GM11168 (cell line): ENCODE results near the gene PRF1.

Experiments
- in situ Hi-C: fragments of 300-500 bp; cut with MboI; formaldehyde crosslinking; loops from one replicate; pipeline ENCODE4 v1.12.0; 2022; ENCODE audit warnings: low sequenced_read_pairs; ENCODE audit not compliant: unreplicated experiment

The PRF1 gene

DNA sequence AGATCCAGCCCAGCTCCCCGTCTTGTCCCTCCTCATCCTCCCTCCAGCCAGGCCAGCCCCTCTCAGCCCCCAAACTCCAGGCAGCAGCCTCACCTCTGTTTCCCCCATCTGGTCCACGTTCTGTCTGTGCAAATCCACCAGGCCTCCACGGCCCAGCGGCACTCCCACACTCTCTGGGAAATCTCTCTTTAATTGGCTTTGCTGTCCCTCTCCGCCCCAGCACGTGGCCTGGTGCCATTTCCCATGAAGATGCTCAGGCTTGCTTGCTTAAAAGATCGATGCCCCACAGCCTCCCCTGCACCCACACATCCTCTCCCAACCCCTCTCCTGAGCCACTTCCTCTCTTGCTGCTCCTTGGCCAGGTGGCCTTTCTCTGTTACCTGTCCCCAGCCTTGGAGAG is 39.3 kb downstream of the PRF1 start:
- in situ Hi-C loops = no loop called here

DNA sequence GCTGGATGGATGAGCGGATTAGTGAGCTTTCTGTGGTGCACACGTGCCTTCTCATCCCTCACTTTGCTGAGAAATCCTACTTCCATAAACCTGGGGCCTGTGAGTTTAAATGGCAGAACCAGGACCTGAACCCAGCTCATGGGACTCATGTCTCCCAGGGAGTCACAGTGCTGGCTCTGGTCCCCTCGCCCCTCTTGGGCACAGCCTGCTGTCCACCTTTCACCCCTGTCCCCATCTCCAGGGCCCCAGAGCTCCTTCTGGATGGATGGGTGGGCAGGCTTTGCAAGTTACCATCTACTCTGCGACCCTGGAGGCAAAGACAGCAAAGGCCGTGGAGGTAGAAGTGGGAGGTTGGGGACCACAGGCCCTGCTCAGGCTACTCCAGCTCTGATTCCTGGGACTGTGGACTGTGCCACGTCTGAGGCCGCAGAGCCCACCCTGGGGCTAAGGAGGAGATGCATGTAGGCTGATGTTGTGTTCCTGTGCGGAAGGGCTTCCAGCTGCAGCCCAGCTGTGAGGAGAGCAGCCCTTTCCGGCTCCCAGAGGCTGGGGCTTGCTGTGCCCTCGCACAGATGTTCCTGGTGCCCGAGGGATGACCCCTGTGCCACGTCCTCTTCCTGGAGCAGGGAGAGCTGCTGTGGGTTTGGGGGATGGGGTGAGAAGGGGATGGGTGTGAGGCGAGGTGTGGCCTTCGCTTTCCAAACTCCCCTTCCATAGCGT is 40.3 kb downstream of the PRF1 start:
- in situ Hi-C loops = no loop called here

DNA sequence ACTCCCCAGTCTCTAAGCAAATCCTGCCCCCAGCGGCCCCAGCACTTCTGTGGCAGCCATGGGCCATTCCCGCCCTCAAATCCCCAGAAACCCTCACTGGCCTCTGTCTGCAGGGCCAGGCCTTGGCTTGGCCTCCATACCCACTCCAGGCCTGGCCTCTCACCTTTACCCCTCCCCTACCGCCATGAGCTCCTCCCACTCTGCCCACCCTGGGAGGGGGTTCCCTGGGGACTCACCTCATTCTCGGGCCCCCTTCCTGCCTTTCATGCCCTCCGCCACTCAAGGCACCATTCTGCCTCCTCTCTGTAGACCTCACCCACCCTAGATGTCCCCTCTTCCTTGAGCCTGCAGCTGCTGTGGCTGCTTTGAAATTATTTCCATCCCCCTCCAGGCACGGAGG is 41.0 kb downstream of the PRF1 start:
- in situ Hi-C loops = no loop called here

DNA sequence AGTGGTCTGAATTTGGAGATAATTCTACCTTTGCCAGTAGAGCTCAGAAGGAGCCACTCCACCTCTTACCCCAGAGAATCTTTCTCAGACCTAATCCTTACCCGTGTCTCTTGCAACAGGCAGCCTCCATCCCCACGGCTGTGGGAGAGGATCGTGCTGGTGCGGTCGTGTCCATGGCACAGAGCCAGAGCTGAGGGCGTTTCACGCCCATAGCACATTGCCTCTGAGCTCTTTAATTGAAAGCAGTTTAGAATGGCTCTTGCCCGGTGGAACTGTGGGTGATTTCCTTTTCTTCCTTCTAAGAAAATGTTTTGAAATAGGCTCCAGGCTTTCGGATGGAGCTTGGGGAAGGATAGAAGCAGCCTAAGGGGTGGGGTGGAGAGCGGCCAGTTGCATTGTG is 41.5 kb downstream of the PRF1 start:
- in situ Hi-C loops = no loop called here

DNA sequence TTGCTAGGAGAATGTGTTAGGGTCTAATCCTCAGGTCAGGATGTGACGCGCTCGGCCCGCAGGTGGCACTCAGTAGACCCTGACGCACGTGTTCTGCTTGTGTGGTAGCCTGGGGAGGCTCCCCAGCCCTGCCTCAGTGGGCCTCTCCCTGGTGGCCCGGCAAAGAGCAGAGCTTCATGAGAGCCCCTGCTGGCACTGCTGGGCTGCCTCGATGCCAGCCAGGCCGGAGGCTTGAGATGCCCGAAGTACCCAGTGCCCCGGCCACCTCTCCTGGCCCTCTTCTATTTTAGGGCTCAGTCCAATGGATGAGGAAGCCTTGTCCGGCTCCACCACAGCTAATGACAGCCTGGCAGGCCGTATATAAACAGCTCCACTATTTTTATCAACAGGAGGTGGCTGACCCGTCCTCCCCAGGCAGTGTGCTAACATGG is 42.0 kb downstream of the PRF1 start:
- in situ Hi-C loops = no loop called here

DNA sequence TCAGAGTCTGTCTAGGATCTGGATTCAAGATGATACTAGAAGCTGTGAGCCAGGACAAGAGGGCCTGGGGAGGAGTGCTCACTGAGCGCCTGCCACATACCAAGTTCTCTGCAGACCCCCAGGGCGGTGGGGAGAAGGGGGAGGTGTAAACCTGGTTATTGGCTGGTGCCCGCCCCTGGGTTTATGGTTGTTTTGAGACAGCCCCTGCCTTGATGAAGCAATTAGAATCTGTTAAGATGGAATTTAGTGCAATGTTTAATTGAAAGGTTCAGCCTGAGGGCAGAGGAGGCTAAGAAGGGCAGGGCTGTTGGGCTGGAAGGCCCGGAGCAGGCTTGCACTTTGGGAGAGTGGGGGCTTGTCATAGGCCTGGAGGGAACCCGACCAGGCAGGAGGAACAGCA is 42.7 kb downstream of the PRF1 start:
- in situ Hi-C loops = loop anchor here (10.0 kb wide), 1 partner anchor 325 kb away; the partner anchor contains the start of gene PCBD1

DNA sequence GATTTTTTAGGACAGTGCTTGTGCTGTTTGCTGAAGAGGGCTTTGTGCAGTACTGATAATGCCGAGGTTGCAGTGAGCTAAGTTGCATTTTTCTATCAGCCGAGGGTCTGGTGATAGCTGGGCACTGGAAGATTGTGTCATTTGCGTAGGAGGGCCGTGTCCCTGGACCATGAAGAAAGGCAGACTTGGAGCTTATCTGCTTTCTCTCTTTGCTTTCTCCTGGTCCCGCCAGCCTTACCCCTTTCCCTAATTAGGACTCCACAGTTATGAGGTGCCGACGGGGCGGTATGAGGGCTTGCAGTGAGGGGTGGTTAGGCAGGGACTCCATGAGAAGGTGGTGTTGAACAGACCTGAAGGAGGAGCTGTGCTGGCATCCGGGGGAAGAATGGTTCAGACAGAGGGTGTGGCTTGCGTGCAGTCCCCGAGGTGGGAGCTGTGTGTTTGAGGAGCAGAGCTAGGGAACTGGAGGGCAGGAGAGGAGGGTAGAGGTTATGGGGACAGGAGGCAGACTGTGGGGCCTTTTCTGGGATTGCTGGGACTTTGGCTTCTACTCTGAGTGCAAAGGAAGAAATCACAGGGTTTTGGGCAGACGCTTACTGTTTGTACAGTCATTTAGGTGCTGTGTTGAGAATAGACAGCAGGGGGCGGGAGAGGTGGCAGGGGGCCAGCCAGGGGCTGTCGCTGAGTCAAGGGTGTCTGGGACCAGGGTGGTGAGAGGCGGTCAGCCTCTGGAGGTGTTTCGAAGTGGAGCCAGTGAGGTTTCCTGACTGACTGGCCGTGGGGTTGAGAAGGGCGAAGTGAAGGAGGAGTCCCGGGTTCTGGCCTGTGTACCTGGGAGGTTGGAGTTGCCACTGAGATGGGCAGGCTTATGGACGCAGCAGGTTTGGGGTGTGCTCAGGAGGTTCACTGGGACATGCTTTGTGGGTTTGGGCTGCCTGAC is 43.4 kb downstream of the PRF1 start:
- in situ Hi-C loops = loop anchor here (10.0 kb wide), 1 partner anchor 326 kb away; the partner anchor contains the start of gene PCBD1

DNA sequence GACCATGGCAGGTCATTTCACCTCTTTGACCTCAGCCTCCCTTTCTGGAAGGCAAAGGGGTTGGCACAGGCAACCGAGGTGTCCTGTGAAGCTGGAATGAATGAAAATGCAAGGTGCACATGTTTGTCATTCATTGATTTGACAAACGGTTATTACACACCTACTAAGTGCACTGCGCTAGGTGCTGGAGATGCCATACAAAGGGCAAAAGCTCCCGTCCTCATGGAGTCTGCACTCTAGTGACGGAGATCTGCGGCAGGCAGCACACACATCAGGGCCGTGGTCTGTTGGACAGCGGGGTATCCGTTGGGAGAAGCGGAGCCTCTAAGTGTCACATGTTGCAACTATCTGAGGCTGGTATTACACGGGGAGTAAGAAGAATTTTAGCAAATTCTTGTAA is 44.2 kb downstream of the PRF1 start:
- in situ Hi-C loops = loop anchor here (10.0 kb wide), 1 partner anchor 327 kb away; the partner anchor contains the start of gene PCBD1

DNA sequence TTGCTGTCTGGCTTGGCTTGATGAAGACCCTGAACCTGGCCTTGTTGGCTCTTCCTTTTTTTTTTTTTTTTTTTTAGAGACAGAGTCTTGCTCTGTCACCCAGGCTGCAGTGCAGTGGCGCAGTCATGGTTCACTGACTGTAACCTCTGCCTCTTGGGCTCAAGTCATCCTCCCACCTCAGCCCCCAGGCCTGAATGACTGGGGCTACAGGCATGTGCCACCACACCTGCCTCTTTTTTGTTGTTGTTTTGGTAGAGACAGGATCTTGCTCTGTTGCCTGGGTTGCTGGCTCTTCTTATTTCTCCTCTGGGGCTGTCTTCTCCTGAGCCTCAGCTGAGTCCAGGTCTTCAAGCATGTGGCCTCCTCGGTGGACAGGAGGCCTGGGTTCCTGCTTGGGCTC is 44.7 kb downstream of the PRF1 start:
- in situ Hi-C loops = loop anchor here (10.0 kb wide), 1 partner anchor 327 kb away; the partner anchor contains the start of gene PCBD1

DNA sequence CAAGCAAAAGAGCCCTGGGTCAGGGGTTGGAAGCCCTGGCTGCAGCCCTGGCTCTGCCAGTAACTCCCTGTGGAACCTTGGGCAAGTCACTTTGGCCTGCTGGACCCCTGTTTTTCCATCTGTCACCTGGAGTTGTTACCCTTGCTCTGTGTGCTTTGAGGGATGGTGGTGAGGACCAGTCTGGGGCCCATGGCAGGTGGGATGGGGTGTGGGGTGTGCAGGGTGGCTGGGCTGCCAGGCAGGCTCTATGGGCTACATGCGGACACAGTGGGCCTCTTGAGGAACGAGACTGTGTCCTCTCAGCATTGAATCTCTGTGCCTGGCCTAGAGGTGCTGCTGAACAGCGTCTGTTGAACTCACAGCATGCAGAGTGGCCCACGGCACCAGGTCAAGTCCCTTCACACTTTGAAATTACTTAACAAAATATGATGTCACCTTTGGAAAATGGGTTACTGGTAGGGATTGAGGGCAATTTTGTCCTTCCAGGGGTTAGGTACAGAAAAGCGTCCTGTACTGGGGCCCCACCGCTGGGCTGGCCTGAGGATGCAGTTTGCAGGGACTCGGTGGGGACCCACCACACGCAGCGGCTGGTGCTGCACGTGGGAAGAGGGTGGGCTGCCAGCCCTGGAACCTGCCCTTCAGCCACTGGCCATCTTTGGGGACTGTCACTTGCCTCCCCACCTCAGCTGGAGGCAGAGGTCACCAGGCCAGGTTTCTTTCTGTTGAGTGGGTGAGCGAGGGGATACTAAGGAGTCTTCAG is 45.3 kb downstream of the PRF1 start:
- in situ Hi-C loops = loop anchor here (10.0 kb wide), 1 partner anchor 328 kb away; the partner anchor contains the start of gene PCBD1

DNA sequence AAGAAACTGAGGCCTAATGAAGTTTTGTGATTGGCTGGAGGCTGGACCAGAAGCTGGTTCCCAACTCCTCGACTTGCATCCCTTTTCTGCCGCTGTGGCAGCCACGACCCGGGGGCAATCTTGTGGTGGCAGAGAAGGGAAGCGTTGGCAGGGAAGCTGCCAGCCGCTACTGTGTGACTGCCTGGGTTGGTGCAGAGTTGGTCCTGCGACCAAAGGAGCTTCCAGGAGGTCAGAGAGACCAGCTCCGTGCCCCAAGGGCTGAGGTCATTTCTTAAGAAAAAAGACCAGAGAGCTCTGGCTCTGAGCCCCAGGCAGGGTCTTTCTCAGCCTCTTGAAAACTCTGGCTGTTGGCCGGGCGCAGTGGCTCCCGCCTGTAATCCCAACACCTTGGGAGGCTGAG is 47.2 kb downstream of the PRF1 start:
- in situ Hi-C loops = loop anchor here (10.0 kb wide), 1 partner anchor 329 kb away; the partner anchor contains the start of gene PCBD1

DNA sequence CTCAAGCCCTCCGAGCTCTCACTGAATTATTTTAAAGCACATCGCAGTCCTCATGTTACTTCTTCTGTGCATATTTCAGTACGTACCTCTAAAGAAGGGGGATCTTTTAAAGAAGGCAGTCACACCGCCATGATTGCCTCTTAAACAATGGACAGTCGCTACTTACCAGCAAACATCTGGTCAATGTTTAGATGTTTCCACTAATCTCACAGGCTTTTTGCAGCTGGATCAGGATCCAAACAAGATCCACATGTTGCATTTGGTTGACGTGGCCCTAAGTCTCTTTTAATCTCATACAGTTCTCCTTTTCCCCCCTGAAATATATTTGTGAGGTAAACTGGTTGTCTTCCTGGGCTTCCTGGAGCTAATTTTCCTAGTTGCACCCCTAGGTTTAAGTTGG is 50.0 kb downstream of the PRF1 start:
- in situ Hi-C loops = loop anchor here (10.0 kb wide), 1 partner anchor 332 kb away; the partner anchor contains the start of gene PCBD1

DNA sequence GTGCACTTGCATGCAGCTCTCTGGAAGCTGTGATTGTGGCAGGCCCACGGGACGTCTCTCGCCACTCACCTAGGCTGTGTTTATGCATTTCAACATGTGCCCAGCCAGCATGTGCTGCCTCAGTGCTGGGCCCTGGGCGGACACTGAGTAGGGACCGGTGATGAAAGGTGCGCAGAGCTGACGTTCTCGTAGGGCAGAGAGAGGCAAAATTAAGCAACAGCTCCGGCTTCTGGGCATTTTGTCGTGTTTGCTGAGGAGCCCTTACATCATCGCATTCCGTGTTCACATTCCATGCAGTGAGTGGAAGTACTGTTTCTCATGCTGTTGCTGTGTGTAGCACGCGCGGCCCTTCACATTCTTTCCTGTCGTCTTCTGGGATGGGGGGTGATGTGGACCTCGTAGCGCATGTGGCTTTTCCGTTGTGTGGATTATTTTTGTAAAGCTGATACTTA is 50.5 kb downstream of the PRF1 start:
- in situ Hi-C loops = loop anchor here (10.0 kb wide), 1 partner anchor 333 kb away; the partner anchor contains the start of gene PCBD1

DNA sequence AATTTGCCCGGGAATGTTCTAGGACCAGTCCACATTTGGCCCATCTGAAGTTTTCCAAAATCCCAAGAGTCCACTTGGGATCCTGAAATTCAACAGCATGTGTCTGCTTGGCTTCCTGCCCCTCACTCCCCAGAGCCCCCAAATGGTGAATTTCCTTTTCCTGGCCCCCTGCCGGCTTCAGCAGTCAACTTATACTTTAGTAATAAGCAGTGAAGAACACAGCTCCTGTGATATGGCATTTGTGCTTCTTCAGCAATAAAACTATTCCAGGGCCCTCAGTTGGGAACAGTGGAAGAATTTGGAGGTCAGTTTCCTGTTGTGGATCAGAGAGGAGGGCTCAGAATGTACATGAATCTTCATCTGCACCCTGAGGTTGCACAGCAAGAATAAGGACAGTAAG is 51.1 kb downstream of the PRF1 start:
- in situ Hi-C loops = loop anchor here (10.0 kb wide), 1 partner anchor 333 kb away; the partner anchor contains the start of gene PCBD1

DNA sequence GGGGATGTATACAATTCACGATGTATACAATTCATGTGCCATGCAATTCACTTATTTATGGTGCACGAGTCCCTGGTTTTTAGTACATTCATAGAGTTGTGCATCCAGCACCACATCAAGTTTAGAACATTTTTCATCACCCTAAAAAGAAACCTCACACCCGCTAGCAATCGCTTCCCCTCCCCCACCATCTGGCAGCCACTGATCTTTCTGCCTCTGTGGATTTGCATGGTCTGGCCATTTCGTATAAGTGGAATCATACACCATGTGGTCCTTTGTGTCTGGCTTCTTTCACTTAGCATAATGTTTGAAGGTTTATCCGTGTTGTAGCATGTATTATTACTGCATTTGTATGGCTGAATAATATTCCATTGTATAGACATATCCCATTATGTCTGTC is 52.1 kb downstream of the PRF1 start:
- in situ Hi-C loops = loop anchor here (10.0 kb wide), 1 partner anchor 334 kb away; the partner anchor contains the start of gene PCBD1

DNA sequence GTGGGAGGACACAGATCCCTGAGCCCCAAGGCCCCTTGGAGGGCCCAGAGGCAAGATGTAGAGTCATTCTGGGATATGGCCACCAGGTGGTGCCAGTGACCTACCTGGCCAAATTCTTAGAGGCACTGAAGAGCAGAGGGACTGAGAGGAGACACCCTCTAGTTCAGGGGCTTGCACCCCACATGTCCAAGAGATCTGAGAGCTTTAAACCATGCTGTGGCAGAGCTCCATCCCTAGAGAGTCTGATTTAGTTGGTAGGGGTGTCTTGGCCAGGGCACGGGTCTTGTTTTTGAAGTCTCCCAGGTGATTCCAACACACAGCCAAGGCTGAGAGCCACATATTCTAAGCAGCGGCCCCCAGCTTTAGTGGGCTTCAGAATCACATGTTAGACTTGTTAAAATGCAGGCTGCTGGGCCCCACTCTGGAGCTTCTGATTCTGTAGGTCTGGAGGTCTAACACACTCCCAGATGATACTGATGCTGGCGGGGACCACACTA is 52.5 kb downstream of the PRF1 start:
- in situ Hi-C loops = loop anchor here (5.0 to 10.0 kb wide), 3 partner anchors 88 to 335 kb away; partner anchors contain the start of gene PCBD1

DNA sequence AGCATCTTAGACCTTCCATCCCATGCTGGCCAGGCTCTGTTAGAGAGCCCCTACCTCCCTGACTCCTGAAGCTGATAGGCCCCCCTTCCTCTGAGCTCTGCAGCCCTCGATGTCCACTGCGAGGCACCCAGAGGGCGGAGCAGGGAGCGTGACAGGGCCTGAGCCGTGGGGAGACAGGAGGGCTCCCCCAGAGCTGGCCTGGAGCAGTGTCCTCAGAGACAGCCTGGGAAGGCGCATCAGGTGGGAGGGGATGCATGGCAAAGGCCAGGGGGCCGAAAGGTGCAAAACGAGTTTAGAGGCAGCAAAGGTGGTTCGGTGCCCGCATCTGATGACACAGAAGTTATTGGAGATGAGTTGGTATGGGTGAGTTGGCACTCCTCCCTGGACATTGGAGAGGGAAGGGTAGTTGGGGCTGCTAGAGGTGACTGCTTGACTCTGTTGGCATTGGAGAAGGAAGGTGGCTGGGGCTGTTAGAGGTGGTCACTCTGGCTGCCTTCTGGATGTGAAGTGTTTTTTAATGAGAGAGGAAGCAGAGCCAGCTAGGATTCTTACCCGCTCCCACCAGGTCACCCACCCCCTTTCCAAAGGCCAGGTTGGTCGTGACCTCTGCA is 53.1 kb downstream of the PRF1 start:
- in situ Hi-C loops = loop anchor here (5.0 kb wide), 2 partner anchors 87 to 213 kb away; no protein-coding TSS in a partner anchor
